ENCODE measurements around the gene PDZK1IP1. TPM values are rescaled to one million over a fixed set of nuclear protein-coding genes. Genes with fewer than 3 reads are reported as not detected.

The PDZK1IP1 gene
- total RNA-seq, 1 experiment from 2014 or later: not detected

DNA sequence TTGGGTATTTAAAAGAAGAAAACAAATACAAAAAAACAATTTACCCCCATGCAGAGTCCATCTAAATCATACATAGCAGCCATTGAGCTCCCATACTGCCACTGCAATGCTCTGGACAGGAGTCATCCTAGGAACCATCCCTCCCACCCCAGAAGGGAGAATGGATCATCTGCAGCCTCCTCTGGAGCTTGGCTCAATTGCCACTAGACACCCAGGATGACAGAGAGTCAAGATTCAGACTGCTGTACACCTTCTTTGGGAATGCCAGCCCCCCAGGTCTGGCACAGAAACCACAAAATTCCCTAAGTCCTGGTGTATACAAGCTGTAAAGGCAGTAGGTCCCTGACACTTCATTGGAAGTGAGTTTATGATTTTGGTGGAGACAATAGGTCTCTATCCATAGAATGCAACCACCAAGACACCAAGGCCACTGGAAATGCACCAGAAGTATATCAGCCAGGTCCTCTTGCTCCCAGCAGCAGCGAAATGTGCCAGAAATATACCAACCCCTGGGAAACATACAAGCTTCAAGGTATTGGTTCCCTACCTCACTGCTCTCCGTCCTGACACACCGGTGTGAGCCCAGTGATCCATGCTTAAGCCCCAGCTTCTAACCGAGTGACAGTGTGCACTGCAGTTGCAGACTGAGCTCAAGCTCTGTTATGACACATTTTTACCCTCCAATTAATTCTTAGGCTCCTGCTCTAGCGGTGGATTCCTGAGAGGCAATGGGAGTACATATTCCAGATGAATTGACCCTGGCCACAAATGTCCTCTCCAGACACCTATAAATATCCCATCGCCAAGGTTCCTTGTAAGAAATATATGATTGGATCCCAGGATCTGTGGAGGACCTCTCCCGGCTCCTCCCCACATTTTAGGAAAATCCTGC is 37.8 kb upstream of the PDZK1IP1 start:
- peaks cover 10% of the 10 kb centered on the region for H3K4me1 ChIP-seq (replicated peaks)
- H3K36me3 ChIP-seq: no peaks in the 10 kb centered on the region
- no peak overlapping the region for H3K27ac ChIP-seq
- no peak overlapping the region for H3K4me3 ChIP-seq
- H3K9me3 ChIP-seq (replicated peaks): no peaks in the 10 kb centered on the region; the same call in 1 of the 2 replicates
- DNase-seq (ENCODE audit: low read depth in 1 of 2, low spot score in 2 of 2): no peak
- peaks cover 81% of the 10 kb centered on the region for H3K27me3 ChIP-seq (replicated peaks)

DNA sequence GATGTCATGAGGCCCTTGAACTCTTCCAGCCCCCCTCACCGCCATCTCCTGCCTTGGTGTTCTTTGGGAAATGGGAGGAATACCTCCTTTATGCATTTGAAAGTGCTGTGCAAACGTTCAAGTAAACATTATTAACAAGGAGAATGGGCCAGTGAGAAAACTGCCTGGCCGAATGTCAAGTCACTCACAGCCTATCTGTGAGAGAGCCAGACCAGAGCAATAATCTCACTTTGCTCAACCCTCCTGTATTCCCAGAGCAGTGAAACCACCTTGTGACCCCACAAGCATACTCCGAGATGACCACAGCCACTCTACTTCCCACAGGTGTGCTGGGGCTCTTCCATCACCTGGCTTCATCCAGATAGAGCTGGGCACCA is 37.0 kb upstream of the PDZK1IP1 start:
- no peak overlapping the region for H3K27ac ChIP-seq
- H3K4me1 ChIP-seq (replicated peaks): peaks cover 10% of the 10 kb centered on the region
- no peaks in the 10 kb centered on the region; the same call in 1 of the 2 replicates for H3K9me3 ChIP-seq (replicated peaks)
- H3K4me3 ChIP-seq: no peak overlapping the region
- no peaks in the 10 kb centered on the region for H3K36me3 ChIP-seq
- no peak for DNase-seq (ENCODE audit: low read depth in 1 of 2, low spot score in 2 of 2)
- H3K27me3 ChIP-seq (replicated peaks): peaks cover 82% of the 10 kb centered on the region

DNA sequence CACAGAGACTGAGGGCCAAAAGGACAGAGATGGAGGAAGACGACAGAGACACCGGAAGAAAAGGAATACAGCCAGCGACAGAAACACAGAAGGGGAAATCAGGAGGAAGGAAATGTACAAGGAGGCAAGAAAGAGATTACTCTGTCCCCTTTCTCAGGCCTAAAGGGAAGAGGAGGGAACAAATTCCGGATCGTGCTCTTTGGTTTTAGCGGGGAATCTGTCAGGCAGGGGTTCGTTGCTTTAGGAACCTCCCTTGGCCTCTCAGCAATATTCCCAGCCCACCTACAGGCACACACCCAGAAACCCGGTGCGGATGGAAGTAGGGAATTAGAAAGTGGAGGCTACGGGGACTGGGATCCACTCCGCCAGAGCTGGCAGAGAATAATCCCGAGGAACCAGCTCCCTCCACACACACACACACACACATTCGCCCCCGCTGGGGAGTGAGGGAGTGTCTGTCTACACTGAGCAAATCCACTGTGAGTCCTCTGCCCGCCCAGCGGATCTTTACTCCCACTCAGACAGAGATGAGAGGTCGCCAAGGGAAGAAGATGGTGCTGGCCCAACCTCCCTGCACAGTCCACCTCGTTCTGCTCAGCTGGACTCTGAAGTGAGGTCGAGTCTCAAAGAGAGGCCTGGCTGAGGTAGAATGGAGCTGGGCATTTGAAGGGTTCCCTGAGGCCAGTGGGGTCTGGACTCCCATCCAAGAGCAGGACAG is 36.4 kb upstream of the PDZK1IP1 start:
- no peak for DNase-seq (ENCODE audit: low read depth in 1 of 2, low spot score in 2 of 2)
- Histone ChIP-seq H3K4me1 (replicated peaks) (peaks cover 5% of the 10 kb centered on the region), H3K27me3 (replicated peaks) (peaks cover 76% of the 10 kb centered on the region)

DNA sequence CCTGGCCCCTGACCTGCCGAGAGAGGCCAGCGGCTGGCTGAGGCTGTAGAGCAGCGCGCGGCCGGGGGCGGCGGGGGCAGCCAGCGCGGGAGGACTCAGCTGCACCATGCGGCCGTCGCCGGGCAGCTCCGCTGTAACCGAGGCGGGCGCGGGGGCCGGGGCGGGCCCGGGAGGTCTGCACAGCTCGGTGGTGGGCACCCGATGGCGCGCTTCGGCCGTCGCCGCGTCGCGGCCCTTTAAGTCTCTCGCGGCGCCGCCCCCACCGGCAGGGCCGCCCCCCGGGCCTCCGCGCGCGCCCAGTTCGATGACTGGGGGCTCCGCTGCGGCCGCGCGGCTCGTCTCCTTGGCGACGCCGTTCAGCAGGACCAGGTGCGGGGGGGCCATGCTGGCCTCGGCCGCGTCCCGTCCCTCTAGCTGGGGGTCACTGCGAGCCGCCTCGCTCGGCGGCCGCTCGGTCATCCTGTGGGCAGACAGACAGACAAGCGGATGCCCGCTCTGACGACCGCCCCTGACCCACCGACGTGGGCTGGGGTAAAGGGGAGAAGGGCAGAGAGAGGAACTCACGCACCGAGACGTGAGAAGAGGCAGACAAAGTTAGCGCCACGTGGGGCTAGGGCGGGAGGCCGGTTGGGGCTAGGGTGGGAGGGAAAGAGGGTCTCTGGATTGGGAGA is 35.7 kb upstream of the PDZK1IP1 start:
- 0 out of 2 replicates have a peak overlapping the region, but pooled peaks have one; percentile 12 for H3K4me3 ChIP-seq
- DNase-seq (ENCODE audit: low read depth in 1 of 2, low spot score in 2 of 2): no peak

More for the DNA sequence above, 36.4 kb upstream of the PDZK1IP1 start:
- H3K36me3 ChIP-seq: no peaks in the 10 kb centered on the region
- no peak overlapping the region for H3K4me3 ChIP-seq
- no peak overlapping the region for H3K27ac ChIP-seq
- no peaks in the 10 kb centered on the region; the same call in 1 of the 2 replicates for H3K9me3 ChIP-seq (replicated peaks)

DNA sequence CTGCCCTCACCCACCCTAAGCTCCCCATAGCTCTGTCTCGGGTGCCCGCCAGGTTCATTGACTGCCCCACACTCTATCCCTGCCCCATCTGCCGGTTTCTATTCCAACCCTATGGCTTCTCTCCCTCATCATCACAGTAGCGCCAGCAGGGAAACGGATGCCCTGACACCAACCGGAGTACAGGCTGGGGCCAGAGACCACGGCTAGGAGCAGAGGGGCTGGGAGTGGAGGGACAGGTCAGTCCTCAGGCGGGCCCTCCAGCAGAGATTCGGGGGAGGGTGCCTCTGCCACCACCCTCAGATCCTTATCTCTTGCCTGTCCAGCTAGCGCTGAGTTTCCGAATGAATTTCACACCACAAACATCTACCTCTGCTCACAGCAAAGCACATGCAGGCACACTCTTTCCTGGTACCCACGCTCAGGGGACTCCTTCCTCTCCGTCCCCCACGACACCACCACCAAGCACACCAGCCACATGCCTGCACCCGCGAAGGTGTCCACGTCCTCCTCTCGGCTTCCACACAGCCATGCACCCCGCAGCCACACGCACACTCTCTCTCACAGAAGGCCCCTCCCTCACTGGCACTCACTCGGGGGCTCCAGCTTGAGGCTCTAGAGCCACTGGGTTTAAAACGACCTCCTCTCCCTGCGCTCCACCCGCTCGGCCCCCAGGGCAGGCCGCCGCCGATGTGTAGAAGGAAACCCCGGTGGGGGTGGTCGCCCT is 35.0 kb upstream of the PDZK1IP1 start:
- no peak for DNase-seq (ENCODE audit: low read depth in 1 of 2, low spot score in 2 of 2)
- Histone ChIP-seq H3K36me3 (no peaks in the 10 kb centered on the region), H3K4me3 (no peak overlapping the region), H3K4me1 (replicated peaks) (peaks cover 5% of the 10 kb centered on the region), H3K9me3 (replicated peaks) (no peaks in the 10 kb centered on the region), H3K27ac (no peak overlapping the region), H3K27me3 (replicated peaks) (peaks cover 70% of the 10 kb centered on the region)

More for the DNA sequence above, 35.7 kb upstream of the PDZK1IP1 start:
- H3K4me1 ChIP-seq (replicated peaks): peaks cover 5% of the 10 kb centered on the region
- peaks cover 72% of the 10 kb centered on the region for H3K27me3 ChIP-seq (replicated peaks)
- no peak overlapping the region for H3K27ac ChIP-seq
- H3K9me3 ChIP-seq (replicated peaks): no peaks in the 10 kb centered on the region; the same call in 1 of the 2 replicates
- no peaks in the 10 kb centered on the region for H3K36me3 ChIP-seq

DNA sequence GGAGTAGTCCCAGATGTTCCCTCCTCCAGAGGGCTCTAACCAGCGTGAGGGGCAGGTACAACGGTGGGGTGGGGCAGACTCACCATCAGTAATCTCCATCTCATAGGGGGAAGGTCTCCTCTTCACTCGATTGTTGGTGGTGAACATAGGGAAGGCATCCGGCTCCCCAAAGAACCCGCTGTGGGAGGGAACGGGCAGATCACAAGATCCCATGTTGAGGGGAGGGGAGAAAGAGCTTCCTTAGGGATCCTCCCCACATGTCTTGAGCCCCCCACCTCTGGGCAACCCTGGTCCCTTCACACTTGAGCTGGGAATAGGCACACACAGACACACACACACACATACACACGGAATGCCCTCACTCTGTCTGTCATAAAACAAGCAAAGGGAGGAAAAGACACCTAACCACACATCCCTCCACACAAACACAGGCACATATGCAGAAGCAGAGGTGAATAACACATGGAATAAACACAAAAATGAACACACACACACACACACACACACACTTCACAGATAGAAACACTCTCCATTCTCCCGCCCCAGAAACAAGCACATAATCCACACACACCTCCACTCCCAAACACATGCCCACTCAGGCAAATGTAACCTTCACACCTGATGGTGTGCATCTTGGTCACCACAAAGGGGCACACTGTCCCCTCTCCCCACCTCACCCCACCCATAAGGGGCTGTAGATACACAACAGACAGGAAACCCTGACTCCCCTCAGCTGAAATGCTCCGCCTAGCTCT is 34.3 kb upstream of the PDZK1IP1 start:
- peaks cover 63% of the 10 kb centered on the region for H3K27me3 ChIP-seq (replicated peaks)
- no peaks in the 10 kb centered on the region for H3K9me3 ChIP-seq (replicated peaks)
- DNase-seq (ENCODE audit: low read depth in 1 of 2, low spot score in 2 of 2): no peak
- no peak overlapping the region for H3K4me3 ChIP-seq
- H3K36me3 ChIP-seq: no peaks in the 10 kb centered on the region
- H3K27ac ChIP-seq: no peak overlapping the region
- H3K4me1 ChIP-seq (replicated peaks): peaks cover 5% of the 10 kb centered on the region

DNA sequence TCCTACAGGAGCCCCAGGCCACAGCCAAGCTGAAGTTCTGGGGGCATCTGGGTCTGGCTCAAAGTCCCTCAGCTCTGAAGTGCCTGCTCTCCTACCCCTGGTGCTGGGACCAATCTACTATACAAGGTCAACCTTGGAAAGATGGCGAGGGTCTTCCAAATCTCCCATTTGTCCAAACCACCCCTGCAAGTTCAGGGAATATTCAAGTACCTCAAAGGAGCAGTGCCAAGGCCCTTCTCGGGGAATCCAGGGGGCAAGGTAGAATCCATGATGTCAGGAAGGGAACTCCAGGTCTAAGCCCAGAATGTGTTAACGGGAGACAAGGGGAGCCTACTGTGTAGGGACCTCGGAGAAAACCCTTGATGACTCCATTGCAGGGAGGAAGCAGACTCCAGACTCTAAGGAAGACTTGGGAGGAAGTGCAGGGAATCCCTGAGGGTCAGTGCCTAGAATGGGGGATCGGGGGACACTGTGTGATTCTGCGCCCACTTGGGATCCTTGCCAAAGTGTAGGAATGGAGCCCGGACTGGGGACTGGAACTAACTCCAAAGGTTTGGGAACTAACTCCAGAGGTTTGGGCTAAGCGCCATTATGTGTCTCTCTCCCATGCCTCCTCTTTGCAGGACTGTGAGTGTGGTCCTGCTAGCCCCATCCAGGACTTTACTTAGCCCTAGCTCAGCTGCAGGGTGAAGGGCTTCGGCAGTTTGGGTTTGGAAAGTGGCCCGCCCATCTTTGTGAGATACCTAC is 33.5 kb upstream of the PDZK1IP1 start:
- Histone ChIP-seq H3K4me3 (no peak overlapping the region), H3K4me1 (replicated peaks) (peaks cover 5% of the 10 kb centered on the region), H3K36me3 (no peaks in the 10 kb centered on the region), H3K9me3 (replicated peaks) (no peaks in the 10 kb centered on the region), H3K27ac (no peak overlapping the region), H3K27me3 (replicated peaks) (peaks cover 62% of the 10 kb centered on the region)
- DNase-seq (ENCODE audit: low read depth in 1 of 2, low spot score in 2 of 2): no peak

DNA sequence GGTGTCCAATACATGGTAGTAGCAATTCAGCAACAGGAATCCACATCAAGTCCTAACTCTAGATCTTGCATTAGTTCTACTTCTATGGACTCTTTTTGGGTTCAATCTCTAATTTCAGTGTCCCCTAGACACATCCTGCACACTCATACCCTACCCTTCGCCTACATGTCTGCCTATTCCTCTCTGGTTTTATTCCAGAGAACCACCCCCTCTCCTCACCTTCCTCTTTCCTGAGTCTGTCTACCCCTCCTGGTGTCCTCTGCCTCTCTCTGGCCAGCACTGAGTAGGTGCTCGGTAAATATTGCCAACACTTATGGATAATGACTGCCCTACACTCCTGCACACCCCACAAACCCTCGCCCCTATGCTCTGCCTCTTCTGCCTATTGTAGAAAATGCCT is 32.6 kb upstream of the PDZK1IP1 start:
- Histone ChIP-seq H3K36me3 (no peaks in the 10 kb centered on the region), H3K27me3 (replicated peaks) (peaks cover 55% of the 10 kb centered on the region)

DNA sequence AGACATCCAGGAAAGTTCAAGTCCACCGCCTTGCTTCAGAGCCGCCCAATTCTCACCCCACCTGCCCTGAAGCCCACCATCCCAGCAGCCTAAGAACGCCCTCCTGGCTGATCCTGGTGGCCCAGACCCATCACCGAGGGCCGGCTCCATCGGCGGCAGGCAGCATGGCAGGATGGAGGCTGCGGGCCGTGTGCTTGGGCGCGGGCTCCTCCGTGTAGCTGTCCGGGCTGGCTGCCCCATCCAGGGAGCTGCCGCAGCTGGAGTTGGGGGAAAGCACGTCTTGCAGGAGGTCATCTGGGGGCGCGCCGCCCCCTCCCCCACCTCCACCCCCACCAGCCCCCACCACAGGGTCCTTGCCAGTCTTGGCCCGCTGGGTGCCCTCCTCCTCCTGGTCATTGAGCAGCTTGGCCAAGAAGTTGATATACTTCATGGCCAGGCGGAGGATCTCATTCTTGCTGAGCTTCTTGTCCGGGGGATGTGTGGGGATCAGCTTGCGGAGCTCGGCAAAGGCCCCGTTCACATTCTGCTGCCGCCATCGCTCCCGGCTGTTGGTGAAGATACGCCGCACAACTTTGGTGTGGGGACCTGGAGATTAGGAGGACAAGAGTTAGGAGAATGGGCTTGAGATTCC is 29.9 kb upstream of the PDZK1IP1 start:
- Histone ChIP-seq H3K36me3 (no peaks in the 10 kb centered on the region), H3K4me3 (no peak overlapping the region), H3K4me1 (replicated peaks) (no peaks in the 10 kb centered on the region), H3K27ac (no peak overlapping the region), H3K9me3 (replicated peaks) (no peaks in the 10 kb centered on the region), H3K27me3 (replicated peaks) (peaks cover 29% of the 10 kb centered on the region)
- DNase-seq (ENCODE audit: low read depth in 1 of 2, low spot score in 2 of 2): no peak

More for the DNA sequence above, 32.6 kb upstream of the PDZK1IP1 start:
- no peak for DNase-seq (ENCODE audit: low read depth in 1 of 2, low spot score in 2 of 2)
- Histone ChIP-seq H3K4me1 (replicated peaks) (peaks cover 5% of the 10 kb centered on the region), H3K9me3 (replicated peaks) (no peaks in the 10 kb centered on the region), H3K27ac (no peak overlapping the region), H3K4me3 (no peak overlapping the region)

DNA sequence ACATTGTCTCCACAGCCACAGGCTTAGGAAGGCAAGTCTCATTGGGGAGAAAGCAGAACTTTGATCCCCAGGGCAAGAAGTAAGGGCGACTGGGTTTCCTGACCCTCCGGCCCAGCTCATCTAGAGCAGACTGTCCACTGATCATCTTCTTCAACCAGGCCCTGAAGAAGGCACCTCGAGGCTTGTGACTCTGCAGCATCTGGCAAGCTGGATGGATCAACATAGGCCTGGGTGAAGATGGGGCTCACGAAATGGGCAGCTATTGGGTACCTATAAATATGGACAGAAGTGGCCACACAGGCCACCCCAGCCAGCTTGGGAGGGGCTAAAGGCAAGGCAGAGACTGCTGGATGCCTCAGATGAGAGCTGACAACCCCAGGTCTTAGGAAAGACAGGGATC is 29.2 kb upstream of the PDZK1IP1 start:
- no peaks in the 10 kb centered on the region for H3K36me3 ChIP-seq

DNA sequence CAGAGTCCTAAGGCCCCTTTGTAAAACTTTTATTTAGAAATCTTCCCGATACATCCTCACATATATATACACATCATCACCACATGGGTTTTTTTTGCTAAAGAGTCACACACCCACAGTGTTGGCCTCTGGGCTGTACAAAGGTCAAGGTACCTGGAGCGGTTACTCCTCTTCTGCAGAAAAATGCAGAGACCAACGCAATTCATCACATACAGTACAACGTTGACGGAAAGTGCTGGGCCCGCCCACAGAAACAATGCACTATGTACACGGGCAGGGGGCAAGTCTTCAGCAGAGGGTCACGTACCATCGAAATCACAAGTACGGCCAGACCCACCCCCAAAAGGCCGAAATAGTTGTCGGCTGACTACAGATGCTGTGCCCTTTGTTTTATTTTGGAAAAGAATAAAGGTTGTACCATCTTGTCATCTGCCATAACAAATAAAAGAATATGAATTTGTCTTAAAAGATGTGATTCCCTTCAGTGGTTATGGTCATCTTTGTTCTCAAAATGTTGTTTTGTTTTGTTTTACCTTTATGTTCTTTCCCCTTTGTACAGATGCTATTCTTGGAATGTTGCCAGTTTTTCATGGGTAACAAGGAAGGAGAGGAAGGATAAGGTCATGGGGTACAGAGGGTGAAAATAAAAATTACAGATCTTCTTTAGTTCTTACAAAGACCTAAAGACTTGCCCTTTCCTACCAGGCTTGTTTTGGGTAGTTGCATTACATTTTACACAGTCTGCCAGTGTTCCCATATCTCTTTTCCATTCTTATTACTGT is 26.6 kb upstream of the PDZK1IP1 start:
- H3K4me1 ChIP-seq (replicated peaks): no peaks in the 10 kb centered on the region
- DNase-seq (ENCODE audit: low read depth in 1 of 2, low spot score in 2 of 2): no peak
- H3K9me3 ChIP-seq (replicated peaks): no peaks in the 10 kb centered on the region
- H3K36me3 ChIP-seq: no peaks in the 10 kb centered on the region
- no peak overlapping the region for H3K27ac ChIP-seq
- no peak overlapping the region for H3K4me3 ChIP-seq
- peaks cover 7% of the 10 kb centered on the region; the same call in 1 of the 2 replicates for H3K27me3 ChIP-seq (replicated peaks)

More for the DNA sequence above, 29.2 kb upstream of the PDZK1IP1 start:
- H3K27ac ChIP-seq: no peak overlapping the region
- no peak for DNase-seq (ENCODE audit: low read depth in 1 of 2, low spot score in 2 of 2)
- no peaks in the 10 kb centered on the region for H3K4me1 ChIP-seq (replicated peaks)
- peaks cover 22% of the 10 kb centered on the region for H3K27me3 ChIP-seq (replicated peaks)
- no peaks in the 10 kb centered on the region for H3K9me3 ChIP-seq (replicated peaks)
- no peak overlapping the region for H3K4me3 ChIP-seq

Measured in SJSA1 (cell line).